ENCODE results near the gene FLACC1. TPM values are rescaled to one million over a fixed set of nuclear protein-coding genes. Genes with fewer than 3 reads are reported as not detected.

Gene FLACC1
- total and polyA plus RNA-seq, 2 of the 8 experiments (the other 6 are each of a cell fraction or from before 2014, with no cell fraction given): 0.58 TPM; not detected in 1

DNA sequence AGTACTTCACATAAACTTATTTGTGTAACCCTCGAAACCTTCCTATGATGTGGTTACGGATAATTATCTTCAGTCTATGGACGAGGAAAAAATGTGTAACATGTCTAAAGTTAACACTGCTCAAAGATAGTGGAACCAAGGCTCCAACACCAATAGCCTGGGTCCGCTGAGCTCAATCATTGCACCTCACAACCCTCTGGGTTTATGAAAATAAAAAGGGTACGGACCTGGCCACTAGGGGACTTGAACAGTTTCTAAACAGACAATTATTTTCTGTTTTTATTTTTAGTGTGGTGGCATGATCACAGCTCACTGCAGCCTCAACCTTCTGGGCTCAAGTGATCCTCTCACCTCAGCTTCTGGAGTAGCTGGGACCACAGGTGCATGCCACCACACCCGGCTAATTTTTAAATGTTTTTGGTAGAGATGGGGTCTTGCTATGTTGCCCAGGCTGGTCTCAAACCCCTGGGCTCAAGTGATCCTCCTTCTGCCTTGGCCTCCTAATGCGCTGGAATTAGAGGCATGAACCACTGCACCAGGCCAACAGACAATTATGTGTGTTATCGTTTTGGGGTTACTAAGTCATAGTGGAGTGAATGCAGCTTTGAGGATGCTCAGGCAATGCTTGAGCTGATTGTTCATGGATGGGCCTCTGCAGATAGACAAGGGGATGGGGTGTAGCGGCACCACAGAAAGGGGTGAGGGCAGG is 86.7 kb downstream of the FLACC1 start:
- POLR2A ChIA-PET (ENCODE audit: partially characterized antibody): no interaction called here
- Histone ChIP-seq H3K9ac (replicated peaks in 1 of 4; ENCODE audit: extremely low read depth in 1 of 4, low read depth in 3 of 4, low read length in 3 of 4) (no peak overlapping the region), H3K18ac (ENCODE audit: extremely low read depth, low read length) (no peak overlapping the region), H3K27ac (ENCODE audit: low read depth, low read length) (no peak overlapping the region), H2BK120ac (replicated peaks; ENCODE audit: low read depth, low read length) (no peak overlapping the region), H2BK15ac (ENCODE audit: low read length) (no peak overlapping the region), H3K4me1 (replicated peaks in 1 of 4; ENCODE audit: control insufficient read depth in 3 of 4, insufficient read depth in 4 of 4, low read length in 3 of 4) (no peaks in the 10 kb centered on the region), H3K56ac (replicated peaks; ENCODE audit: insufficient read length, low read depth, low read length) (no peak overlapping the region), H3K79me1 (ENCODE audit: low read depth, low read length) (no peaks in the 10 kb centered on the region), H4K8ac (ENCODE audit: extremely low read depth, insufficient read depth, low read length) (no peak overlapping the region), H4K5ac (ENCODE audit: insufficient read length, low read depth, low read length) (no peak overlapping the region), H3K36me3 (ENCODE audit: control insufficient read depth in 2 of 4, insufficient read depth in 4 of 4, low read length in 3 of 4) (no peaks in the 10 kb centered on the region), H2AK5ac (ENCODE audit: low read depth, low read length) (no peak overlapping the region), H3K23me2 (ENCODE audit: low read depth, low read length) (no peaks in the 10 kb centered on the region), H3K79me2 (ENCODE audit: control insufficient read depth in 1 of 2, insufficient read depth in 2 of 2, low read length in 2 of 2) (no peaks in the 10 kb centered on the region), H4K91ac (replicated peaks; ENCODE audit: insufficient read length, low read length) (no peak overlapping the region), H3K14ac (ENCODE audit: insufficient read length) (no peak overlapping the region), H2BK12ac (ENCODE audit: low read depth, low read length) (no peak overlapping the region), H3K4me2 (ENCODE audit: insufficient read depth in 1 of 2, low read depth in 2 of 2, low read length in 2 of 2) (no peak overlapping the region), H2BK20ac (ENCODE audit: low read length) (no peak overlapping the region), H2BK5ac (ENCODE audit: low read depth, low read length) (no peak overlapping the region), H2AFZ (ENCODE audit: low read length) (no peak overlapping the region), H3K4me3 (ENCODE audit: extremely low read depth in 1 of 4, insufficient read depth in 2 of 4, low read depth in 3 of 4, low read length in 4 of 4) (no peak overlapping the region), H3K23ac (ENCODE audit: insufficient read length) (no peak overlapping the region), H3K4ac (replicated peaks; ENCODE audit: insufficient read length, low read depth, low read length) (no peak overlapping the region), H3K9me3 (ENCODE audit: insufficient read depth in 2 of 2, low read depth in 1 of 2, low read length in 1 of 2) (no peaks in the 10 kb centered on the region), H3K27me3 (replicated peaks in 1 of 4; ENCODE audit: control insufficient read depth in 3 of 4, extremely low read depth in 1 of 4, insufficient read depth in 3 of 4, low read length in 3 of 4) (no peaks in the 10 kb centered on the region), H4K20me1 (replicated peaks in 1 of 2; ENCODE audit: control insufficient read depth in 1 of 2, insufficient read depth in 2 of 2, low read length in 2 of 2) (no peaks in the 10 kb centered on the region)
- 81% methylated on average over 9 of the region's 9 CpGs; no CpG with 5 or more reads in 1 of the 2 experiments for WGBS, 2 experiments (ENCODE audit: extremely low coverage in 1 of 2, insufficient coverage in 1 of 2, insufficient read length in 1 of 2, insufficient replicate concordance in 2 of 2, low coverage in 1 of 2, low lambda C conversion rate in 2 of 2, missing lambda C conversion rate in 1 of 2)
- DNase-seq (ENCODE audit: low read depth in 1 of 2, low spot score in 2 of 2): no peak
- CTCF ChIA-PET (ENCODE audit: partially characterized antibody): interaction anchor here (0.6 to 1.5 kb wide), 6 partner anchors 15 to 169 kb away, joined by 3 to 5 read pairs (median 3); no protein-coding TSS in a partner anchor
- FAIRE-seq: no peak
- TF ChIP-seq CTBP2 (IDR thresholded peaks at IDR 0.05; ENCODE audit: borderline replicate concordance, insufficient read depth, insufficient read length, low read length) (no peak), ZNF274 (IDR thresholded peaks at IDR 0.05; ENCODE audit: borderline replicate concordance, extremely low read depth, low read length) (no peak), TCF12 (IDR thresholded peaks at IDR 0.05; ENCODE audit: low read depth, low read length) (no peak), JUND (IDR thresholded peaks at IDR 0.05; ENCODE audit: low read length) (no peak)

Measured in H1 (cell line).